HepG2 (cell line): ENCODE results near the gene OXLD1. TPM values are rescaled to one million over a fixed set of nuclear protein-coding genes. Genes with fewer than 3 reads are reported as not detected.

ENCODE experiments used
- ADNP ChIP-seq: sonication (generic); formaldehyde crosslinking; IDR thresholded peaks from 2 replicates; pipeline ENCODE4 v1.4.0; 2020; ENCODE audit warnings: missing genetic modification reagents
- AGO1 ChIP-seq: fragments of 200-400 bp; formaldehyde crosslinking; IDR thresholded peaks from 2 replicates; pipeline ENCODE4 v1.6.1; 2017; ENCODE audit warnings: mild to moderate bottlenecking, low read depth, low read length, moderate library complexity; ENCODE audit not compliant: poor library complexity, severe bottlenecking
- BHLHE40 ChIP-seq: IDR thresholded peaks from 2 replicates; pipeline ENCODE4 v1.6.1; 2011; ENCODE audit warnings: low read length, improper control_type of control experiment
- CAMTA2 ChIP-seq: sonication (generic); formaldehyde crosslinking; IDR thresholded peaks from 2 replicates; pipeline ENCODE4 v1.4.0; 2020; ENCODE audit warnings: mild to moderate bottlenecking, missing genetic modification reagents, borderline replicate concordance
- FOXA1 ChIP-seq, 2 experiments: fragments of 450-650 bp in 1 of 2; sonication (generic) in 1 of 2; formaldehyde crosslinking in 1 of 2; IDR thresholded peaks; 2 replicates each; pipeline versions ENCODE4 v1.4.0 to v1.6.1; 2016 to 2020; ENCODE audit warnings: missing genetic modification reagents in 1 of 2
- MEIS2 ChIP-seq: sonication (generic); formaldehyde crosslinking; IDR thresholded peaks from 2 replicates; pipeline ENCODE4 v1.9.0; 2021; ENCODE audit warnings: mild to moderate bottlenecking, missing genetic modification reagents
- MTA3 ChIP-seq: sonication (generic); formaldehyde crosslinking; IDR thresholded peaks from 2 replicates; pipeline ENCODE4 v1.4.0; 2020; ENCODE audit warnings: missing genetic modification reagents
- RORA ChIP-seq: sonication (generic); formaldehyde crosslinking; IDR thresholded peaks from 2 replicates; pipeline ENCODE4 v1.5.0; 2020; ENCODE audit warnings: mild to moderate bottlenecking, missing genetic modification reagents, moderate library complexity
- SMAD3 ChIP-seq: sonication (generic); formaldehyde crosslinking; IDR thresholded peaks from 2 replicates; pipeline ENCODE4 v1.4.0; 2020; ENCODE audit warnings: missing genetic modification reagents
- SUZ12 ChIP-seq: fragments of 150-350 bp; IDR thresholded peaks from 2 replicates; pipeline ENCODE4 v1.6.1; 2014; ENCODE audit warnings: low read depth, low read length
- TRIM24 ChIP-seq: sonication (generic); formaldehyde crosslinking; IDR thresholded peaks from 2 replicates; pipeline ENCODE4 v1.8.0; 2022; ENCODE audit warnings: mild to moderate bottlenecking, missing genetic modification reagents
- ZNF737 ChIP-seq: sonication (generic); formaldehyde crosslinking; IDR thresholded peaks from 2 replicates; pipeline ENCODE4 v1.5.0; 2020; ENCODE audit warnings: missing genetic modification reagents, mild to moderate bottlenecking, borderline replicate concordance
- ZNF776 ChIP-seq: sonication (generic); formaldehyde crosslinking; IDR thresholded peaks from 2 replicates; pipeline ENCODE4 v1.4.0; 2020; ENCODE audit warnings: mild to moderate bottlenecking, missing genetic modification reagents
- polyA plus RNA-seq, 8 experiments: library from polyadenylated mRNA; depleted of rRNA in 3 of 8; stranded (reverse) in 7 of 8; unstranded in 1 of 8; fragments of >200 nt; fragmentation: Illumina TruSeq in 4 of 8; extraction: Trizol in 4 of 8; gene quantifications; 2 replicates each; pipeline versions ENCODE4 v1.2.1 to v1.2.3, GENCODE V29; 2011 to 2016; ENCODE audit warnings: low read depth in 4 of 8, missing spikeins in 1 of 8, mixed read lengths in 1 of 8; ENCODE audit not compliant: insufficient read depth in 1 of 8
- total RNA-seq, 5 experiments: library from RNA; depleted of rRNA; stranded (reverse); fragments of >200 nt; fragmentation: Illumina TruSeq; extraction: Trizol; gene quantifications; 2 replicates each; pipeline ENCODE4 v1.2.3, GENCODE V29; 2016; ENCODE audit warnings: low read depth in 1 of 5
- TF ChIP-seq, protein P1 (sequence below): IDR thresholded peaks from 2 replicates; pipeline ENCODE4 v1.6.1; 2016; ENCODE audit warnings: missing compliant biosample characterization, missing genetic modification reagents, borderline replicate concordance
- TF ChIP-seq, protein P2 (sequence below): sonication (generic); formaldehyde crosslinking; IDR thresholded peaks from 2 replicates; pipeline ENCODE4 v1.4.0; 2020; ENCODE audit warnings: mild to moderate bottlenecking, missing genetic modification reagents
- TF ChIP-seq, protein P3 (sequence below): sonication (generic); formaldehyde crosslinking; IDR thresholded peaks from 2 replicates; pipeline ENCODE4 v1.5.0; 2020; ENCODE audit warnings: mild to moderate bottlenecking, missing genetic modification reagents, borderline replicate concordance
- TF ChIP-seq, protein P4 (sequence below), 2 experiments: sonication (generic) in 1 of 2; formaldehyde crosslinking in 1 of 2; IDR thresholded peaks; 2 replicates each; pipeline versions ENCODE4 v1.4.0 to v1.6.1; 2018 to 2020; ENCODE audit warnings: missing genetic modification reagents in 2 of 2, borderline replicate concordance in 1 of 2, low read depth in 1 of 2, mild to moderate bottlenecking in 1 of 2, missing biosample characterization in 1 of 2
- TF ChIP-seq, protein P5 (sequence below): sonication (generic); formaldehyde crosslinking; IDR thresholded peaks from 2 replicates; pipeline ENCODE4 v1.5.0; 2020; ENCODE audit warnings: mild to moderate bottlenecking, missing genetic modification reagents, moderate library complexity

Gene OXLD1
- total and polyA plus RNA-seq, 2 of the 13 experiments (the other 11 are each of a cell fraction or from before 2014, with no cell fraction given): 27.1 to 37.5 TPM

DNA sequence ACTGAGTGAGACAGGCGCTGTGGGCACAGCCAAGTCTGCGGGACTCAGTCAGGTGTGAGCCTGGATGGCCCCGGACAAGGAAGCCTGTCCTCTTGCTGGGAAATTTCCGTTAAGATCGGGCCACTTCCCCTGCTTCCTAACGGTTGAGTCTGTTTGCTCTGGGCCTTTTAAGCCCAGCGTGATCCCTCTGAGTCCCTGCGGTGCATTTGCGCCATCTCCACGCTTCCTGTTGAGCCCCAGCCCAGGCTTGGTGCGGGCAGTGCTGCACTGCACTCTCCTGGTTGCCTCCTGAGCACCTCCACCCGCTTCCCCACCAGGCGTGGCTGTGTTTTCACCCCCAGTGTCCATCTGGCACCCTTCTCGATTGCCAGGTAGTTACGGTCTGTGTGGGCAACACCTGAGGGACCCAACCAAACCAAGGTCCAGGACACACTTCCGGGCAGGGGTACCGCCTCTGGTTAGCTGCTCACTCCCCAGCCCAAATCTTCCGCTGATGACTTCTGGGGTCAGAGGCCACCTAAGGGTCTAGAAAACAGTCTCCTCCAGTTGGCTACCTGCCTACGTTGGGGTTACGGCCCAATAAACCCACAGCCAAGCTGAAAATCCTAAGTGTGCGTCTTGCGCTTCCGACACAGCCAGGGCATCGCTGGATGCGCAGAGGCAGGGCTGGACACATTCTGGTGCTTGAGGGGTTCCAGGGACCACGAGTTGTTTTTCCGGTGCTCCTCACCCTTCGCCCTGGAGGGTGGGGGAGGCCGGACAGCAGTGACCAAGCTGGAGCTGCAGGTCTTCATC is 44.3 kb upstream of the OXLD1 start (continued):
- TF ChIP-seq ZNF737: 0 out of 2 replicates have a peak, but pooled peaks have one; percentile 25
- TF ChIP-seq RORA: no peak
- TF ChIP-seq, protein P1, sequence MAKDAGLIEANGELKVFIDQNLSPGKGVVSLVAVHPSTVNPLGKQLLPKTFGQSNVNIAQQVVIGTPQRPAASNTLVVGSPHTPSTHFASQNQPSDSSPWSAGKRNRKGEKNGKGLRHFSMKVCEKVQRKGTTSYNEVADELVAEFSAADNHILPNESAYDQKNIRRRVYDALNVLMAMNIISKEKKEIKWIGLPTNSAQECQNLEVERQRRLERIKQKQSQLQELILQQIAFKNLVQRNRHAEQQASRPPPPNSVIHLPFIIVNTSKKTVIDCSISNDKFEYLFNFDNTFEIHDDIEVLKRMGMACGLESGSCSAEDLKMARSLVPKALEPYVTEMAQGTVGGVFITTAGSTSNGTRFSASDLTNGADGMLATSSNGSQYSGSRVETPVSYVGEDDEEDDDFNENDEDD: no peak
- 0 out of 2 replicates have a peak, but pooled peaks have one; percentile 38 for TF ChIP-seq SMAD3 (CRISPR knock-in tag)
- TF ChIP-seq FOXA1 (IDR thresholded peaks at IDR 0.05): no peak
- no peak for TF ChIP-seq FOXA1 (CRISPR knock-in tag; IDR thresholded peaks at IDR 0.05)
- peak; percentile 51; the same call in 1 of the 2 replicates for TF ChIP-seq CAMTA2 (CRISPR knock-in tag)
- TF ChIP-seq BHLHE40: no peak
- no peak for TF ChIP-seq MEIS2 (CRISPR knock-in tag)
- peak; percentile 90 for TF ChIP-seq AGO1
- TF ChIP-seq MTA3 (CRISPR knock-in tag): no peak
- TF ChIP-seq TRIM24 (CRISPR knock-in tag): no peak
- TF ChIP-seq, protein P2, sequence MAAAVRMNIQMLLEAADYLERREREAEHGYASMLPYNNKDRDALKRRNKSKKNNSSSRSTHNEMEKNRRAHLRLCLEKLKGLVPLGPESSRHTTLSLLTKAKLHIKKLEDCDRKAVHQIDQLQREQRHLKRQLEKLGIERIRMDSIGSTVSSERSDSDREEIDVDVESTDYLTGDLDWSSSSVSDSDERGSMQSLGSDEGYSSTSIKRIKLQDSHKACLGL (CRISPR knock-in tag): peak; percentile 35; the same call in 1 of the 2 replicates
- TF ChIP-seq, protein P3, sequence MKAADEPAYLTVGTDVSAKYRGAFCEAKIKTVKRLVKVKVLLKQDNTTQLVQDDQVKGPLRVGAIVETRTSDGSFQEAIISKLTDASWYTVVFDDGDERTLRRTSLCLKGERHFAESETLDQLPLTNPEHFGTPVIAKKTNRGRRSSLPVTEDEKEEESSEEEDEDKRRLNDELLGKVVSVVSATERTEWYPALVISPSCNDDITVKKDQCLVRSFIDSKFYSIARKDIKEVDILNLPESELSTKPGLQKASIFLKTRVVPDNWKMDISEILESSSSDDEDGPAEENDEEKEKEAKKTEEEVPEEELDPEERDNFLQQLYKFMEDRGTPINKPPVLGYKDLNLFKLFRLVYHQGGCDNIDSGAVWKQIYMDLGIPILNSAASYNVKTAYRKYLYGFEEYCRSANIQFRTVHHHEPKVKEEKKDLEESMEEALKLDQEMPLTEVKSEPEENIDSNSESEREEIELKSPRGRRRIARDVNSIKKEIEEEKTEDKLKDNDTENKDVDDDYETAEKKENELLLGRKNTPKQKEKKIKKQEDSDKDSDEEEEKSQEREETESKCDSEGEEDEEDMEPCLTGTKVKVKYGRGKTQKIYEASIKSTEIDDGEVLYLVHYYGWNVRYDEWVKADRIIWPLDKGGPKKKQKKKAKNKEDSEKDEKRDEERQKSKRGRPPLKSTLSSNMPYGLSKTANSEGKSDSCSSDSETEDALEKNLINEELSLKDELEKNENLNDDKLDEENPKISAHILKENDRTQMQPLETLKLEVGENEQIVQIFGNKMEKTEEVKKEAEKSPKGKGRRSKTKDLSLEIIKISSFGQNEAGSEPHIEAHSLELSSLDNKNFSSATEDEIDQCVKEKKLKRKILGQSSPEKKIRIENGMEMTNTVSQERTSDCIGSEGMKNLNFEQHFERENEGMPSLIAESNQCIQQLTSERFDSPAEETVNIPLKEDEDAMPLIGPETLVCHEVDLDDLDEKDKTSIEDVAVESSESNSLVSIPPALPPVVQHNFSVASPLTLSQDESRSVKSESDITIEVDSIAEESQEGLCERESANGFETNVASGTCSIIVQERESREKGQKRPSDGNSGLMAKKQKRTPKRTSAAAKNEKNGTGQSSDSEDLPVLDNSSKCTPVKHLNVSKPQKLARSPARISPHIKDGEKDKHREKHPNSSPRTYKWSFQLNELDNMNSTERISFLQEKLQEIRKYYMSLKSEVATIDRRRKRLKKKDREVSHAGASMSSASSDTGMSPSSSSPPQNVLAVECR: peak; percentile 31; the same call in 1 of the 2 replicates
- no peak for TF ChIP-seq SUZ12
- TF ChIP-seq, protein P4, sequence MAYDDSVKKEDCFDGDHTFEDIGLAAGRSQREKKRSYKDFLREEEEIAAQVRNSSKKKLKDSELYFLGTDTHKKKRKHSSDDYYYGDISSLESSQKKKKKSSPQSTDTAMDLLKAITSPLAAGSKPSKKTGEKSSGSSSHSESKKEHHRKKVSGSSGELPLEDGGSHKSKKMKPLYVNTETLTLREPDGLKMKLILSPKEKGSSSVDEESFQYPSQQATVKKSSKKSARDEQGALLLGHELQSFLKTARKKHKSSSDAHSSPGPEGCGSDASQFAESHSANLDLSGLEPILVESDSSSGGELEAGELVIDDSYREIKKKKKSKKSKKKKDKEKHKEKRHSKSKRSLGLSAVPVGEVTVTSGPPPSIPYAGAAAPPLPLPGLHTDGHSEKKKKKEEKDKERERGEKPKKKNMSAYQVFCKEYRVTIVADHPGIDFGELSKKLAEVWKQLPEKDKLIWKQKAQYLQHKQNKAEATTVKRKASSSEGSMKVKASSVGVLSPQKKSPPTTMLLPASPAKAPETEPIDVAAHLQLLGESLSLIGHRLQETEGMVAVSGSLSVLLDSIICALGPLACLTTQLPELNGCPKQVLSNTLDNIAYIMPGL (CRISPR knock-in tag; IDR thresholded peaks at IDR 0.05; ENCODE audit: borderline replicate concordance in 1 of 2, low read depth in 1 of 2): peak in 1 of 2 experiments; percentile 29; a peak in 1 of 4 replicates
- peak; percentile 76; the same call in 1 of the 2 replicates for TF ChIP-seq ZNF776 (CRISPR knock-in tag)
- TF ChIP-seq ADNP (CRISPR knock-in tag): 0 out of 2 replicates have a peak, but pooled peaks have one; percentile 53
- TF ChIP-seq, protein P5, sequence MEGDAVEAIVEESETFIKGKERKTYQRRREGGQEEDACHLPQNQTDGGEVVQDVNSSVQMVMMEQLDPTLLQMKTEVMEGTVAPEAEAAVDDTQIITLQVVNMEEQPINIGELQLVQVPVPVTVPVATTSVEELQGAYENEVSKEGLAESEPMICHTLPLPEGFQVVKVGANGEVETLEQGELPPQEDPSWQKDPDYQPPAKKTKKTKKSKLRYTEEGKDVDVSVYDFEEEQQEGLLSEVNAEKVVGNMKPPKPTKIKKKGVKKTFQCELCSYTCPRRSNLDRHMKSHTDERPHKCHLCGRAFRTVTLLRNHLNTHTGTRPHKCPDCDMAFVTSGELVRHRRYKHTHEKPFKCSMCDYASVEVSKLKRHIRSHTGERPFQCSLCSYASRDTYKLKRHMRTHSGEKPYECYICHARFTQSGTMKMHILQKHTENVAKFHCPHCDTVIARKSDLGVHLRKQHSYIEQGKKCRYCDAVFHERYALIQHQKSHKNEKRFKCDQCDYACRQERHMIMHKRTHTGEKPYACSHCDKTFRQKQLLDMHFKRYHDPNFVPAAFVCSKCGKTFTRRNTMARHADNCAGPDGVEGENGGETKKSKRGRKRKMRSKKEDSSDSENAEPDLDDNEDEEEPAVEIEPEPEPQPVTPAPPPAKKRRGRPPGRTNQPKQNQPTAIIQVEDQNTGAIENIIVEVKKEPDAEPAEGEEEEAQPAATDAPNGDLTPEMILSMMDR: peak; percentile 16
